Tibial nerve (tissue), 4 donors: ENCODE results near the gene MCF2L2. TPM values are rescaled to one million over a fixed set of nuclear protein-coding genes. Genes with fewer than 3 reads are reported as not detected.

ENCODE experiments used
- DNase-seq, 2 donors: peaks; one replicate each; pipeline ENCODE4 v3.0.0-alpha.2; 2019; ENCODE audit warnings: low spot score in 2 of 2
- H3K27ac ChIP-seq, 4 donors: fragments of 200-600 bp; sonication (generic) in 3 of 4; one replicate each; pipeline ENCODE4 v1.5.1; 2017 to 2019; ENCODE audit warnings: mild to moderate bottlenecking in 1 of 4
- H3K27me3 ChIP-seq, 2 donors: fragments of 200-600 bp; sonication (generic) in 1 of 2; one replicate each; pipeline versions ENCODE4 v1.5.1 to v1.6.0; 2017 to 2019
- H3K36me3 ChIP-seq, 3 donors: fragments of 200-600 bp; sonication (generic); one replicate each; pipeline ENCODE4 v1.5.1; 2018 to 2019
- H3K4me1 ChIP-seq, 4 donors: fragments of 200-600 bp; sonication (generic) in 3 of 4; one replicate each; pipeline ENCODE4 v1.5.1; 2017 to 2019
- H3K4me3 ChIP-seq, 4 donors: fragments of 200-600 bp; sonication (generic) in 3 of 4; one replicate each; pipeline ENCODE4 v1.5.1; 2017 to 2019; ENCODE audit warnings: mild to moderate bottlenecking in 1 of 4, moderate library complexity in 1 of 4
- H3K9me3 ChIP-seq, 4 donors: fragments of 200-600 bp; sonication (generic) in 3 of 4; one replicate each; pipeline ENCODE4 v1.5.1; 2017 to 2019
- EP300 ChIP-seq, 2 donors: sonication (generic); formaldehyde crosslinking; IDR thresholded peaks; one replicate each; pipeline ENCODE4 v1.6.1; 2017; ENCODE audit warnings: antibody characterized with exemption in 2 of 2, mild to moderate bottlenecking in 1 of 2
- POLR2A ChIP-seq, 2 donors: fragments of 450-650 bp; IDR thresholded peaks; one replicate each; pipeline ENCODE4 v1.6.1; 2017; ENCODE audit warnings: antibody characterized with exemption in 2 of 2, mild to moderate bottlenecking in 2 of 2, moderate library complexity in 2 of 2
- WGBS, 2 donors: methylation state at CpG; one replicate each; pipeline ENCODE4 v1.1.5; 2018; 5-methylcytosine and 5-hydroxymethylcytosine counted together
- total RNA-seq, 4 donors: library from RNA; depleted of rRNA; stranded (reverse); fragments of >200 nt; gene quantifications; one replicate each; pipeline ENCODE4 v1.1.0, GENCODE V29; 2016
- TF ChIP-seq, protein P1 (sequence below), 5 experiments: fragments of 200-600 bp in 3 of 5; fragments of 450-650 bp in 2 of 5; sonication (generic) in 3 of 5; IDR thresholded peaks; one replicate each; pipeline ENCODE4 v1.5.1; 2016 to 2019; ENCODE audit warnings: antibody characterized with exemption in 5 of 5, mild to moderate bottlenecking in 3 of 5, moderate library complexity in 2 of 5

MCF2L2 gene
- total RNA-seq, 4 donors from 2014 or later, result 0.90 to 24.9 (median 1.8) TPM

DNA sequence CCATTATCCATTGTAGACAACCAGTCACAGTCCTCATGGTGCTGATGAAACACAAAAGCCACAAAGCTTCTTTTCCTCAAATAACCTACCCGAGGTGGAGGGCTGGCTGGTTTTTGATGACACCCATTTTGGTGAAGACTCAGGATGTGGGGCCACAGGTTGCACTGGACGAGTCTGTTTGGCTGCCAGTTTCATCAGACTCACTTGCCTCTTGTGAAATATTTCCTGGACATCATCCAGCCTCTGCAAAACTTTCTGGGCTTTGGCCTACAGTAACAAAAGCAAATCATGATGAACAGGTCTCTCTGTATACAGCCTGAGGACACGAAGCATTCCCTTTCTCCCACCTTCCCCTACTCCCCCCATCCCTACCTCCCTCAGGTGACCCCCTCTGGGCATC is 133.2 kb downstream of the MCF2L2 start:
- TF ChIP-seq, protein P1, sequence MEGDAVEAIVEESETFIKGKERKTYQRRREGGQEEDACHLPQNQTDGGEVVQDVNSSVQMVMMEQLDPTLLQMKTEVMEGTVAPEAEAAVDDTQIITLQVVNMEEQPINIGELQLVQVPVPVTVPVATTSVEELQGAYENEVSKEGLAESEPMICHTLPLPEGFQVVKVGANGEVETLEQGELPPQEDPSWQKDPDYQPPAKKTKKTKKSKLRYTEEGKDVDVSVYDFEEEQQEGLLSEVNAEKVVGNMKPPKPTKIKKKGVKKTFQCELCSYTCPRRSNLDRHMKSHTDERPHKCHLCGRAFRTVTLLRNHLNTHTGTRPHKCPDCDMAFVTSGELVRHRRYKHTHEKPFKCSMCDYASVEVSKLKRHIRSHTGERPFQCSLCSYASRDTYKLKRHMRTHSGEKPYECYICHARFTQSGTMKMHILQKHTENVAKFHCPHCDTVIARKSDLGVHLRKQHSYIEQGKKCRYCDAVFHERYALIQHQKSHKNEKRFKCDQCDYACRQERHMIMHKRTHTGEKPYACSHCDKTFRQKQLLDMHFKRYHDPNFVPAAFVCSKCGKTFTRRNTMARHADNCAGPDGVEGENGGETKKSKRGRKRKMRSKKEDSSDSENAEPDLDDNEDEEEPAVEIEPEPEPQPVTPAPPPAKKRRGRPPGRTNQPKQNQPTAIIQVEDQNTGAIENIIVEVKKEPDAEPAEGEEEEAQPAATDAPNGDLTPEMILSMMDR (IDR thresholded peaks at IDR 0.05), result no peak
- no peak for TF ChIP-seq EP300 (IDR thresholded peaks at IDR 0.05)
- TF ChIP-seq POLR2A (IDR thresholded peaks at IDR 0.05), result no peak
- no peak overlapping the region for H3K4me3 ChIP-seq
- 39 to 52% methylated on average over 3 of the region's 3 CpGs for WGBS, 2 donors

GRCh38 chr3:183293966-183294365 is 134.5 kb downstream of the MCF2L2 start:
- no peak for TF ChIP-seq EP300 (IDR thresholded peaks at IDR 0.05)
- TF ChIP-seq, protein P1 (IDR thresholded peaks at IDR 0.05), result no peak
- Histone ChIP-seq H3K27me3 (no peaks in the 10 kb centered on the region), H3K36me3 (no peaks in the 10 kb centered on the region), H3K9me3 (no peaks in the 10 kb centered on the region), H3K4me3 (no peak overlapping the region), H3K27ac (no peak overlapping the region), H3K4me1 (peaks cover 0 to 3% (median 1%) of the 10 kb centered on the region in 4 donors)
- WGBS, 2 donors, result 87 to 95% methylated on average over 2 of the region's 2 CpGs
- no peak for DNase-seq

More for the DNA sequence above, 133.2 kb downstream of the MCF2L2 start:
- H3K36me3 ChIP-seq, result no peaks in the 10 kb centered on the region
- no peaks in the 10 kb centered on the region for H3K9me3 ChIP-seq
- H3K4me1 ChIP-seq, result peaks cover 0 to 4% (median 2%) of the 10 kb centered on the region in 4 donors
- DNase-seq, result peak in 1 of 2 donors; percentile 63
- H3K27me3 ChIP-seq, result no peaks in the 10 kb centered on the region
- H3K27ac ChIP-seq, result no peak overlapping the region

DNA sequence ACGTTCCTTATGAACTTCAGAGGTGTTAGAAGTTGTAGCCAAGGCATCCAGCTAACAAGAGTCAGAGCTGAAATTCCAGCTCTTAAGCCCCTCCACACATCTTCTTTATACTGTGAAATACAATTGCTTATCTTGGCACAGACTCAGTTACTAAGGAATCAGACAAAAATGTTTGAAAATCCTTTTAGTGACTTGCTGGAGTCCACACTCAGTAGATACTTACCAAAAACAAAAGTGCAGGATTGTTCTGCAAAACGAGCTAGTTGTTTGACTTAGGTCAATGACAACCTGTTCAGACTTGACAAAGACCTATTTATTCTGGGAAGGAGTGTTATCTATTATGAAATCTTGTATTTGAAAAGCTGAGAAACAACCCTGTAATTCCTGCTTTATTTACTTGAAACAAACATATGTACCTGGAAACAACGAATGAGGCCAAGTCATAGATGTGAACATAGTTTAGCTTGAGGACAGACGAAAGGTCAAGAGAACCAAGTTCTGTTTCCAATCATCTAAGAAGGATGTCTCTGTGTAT is 136.9 kb downstream of the MCF2L2 start:
- TF ChIP-seq POLR2A (IDR thresholded peaks at IDR 0.05), result no peak
- TF ChIP-seq, protein P1 (IDR thresholded peaks at IDR 0.05), result no peak
- TF ChIP-seq EP300 (IDR thresholded peaks at IDR 0.05), result no peak
- Histone ChIP-seq H3K36me3 (no peaks in the 10 kb centered on the region), H3K9me3 (no peaks in the 10 kb centered on the region), H3K4me3 (no peak overlapping the region), H3K4me1 (no peaks in the 10 kb centered on the region), H3K27ac (no peak overlapping the region), H3K27me3 (no peaks in the 10 kb centered on the region)
- DNase-seq, result no peak
- 44 to 53% methylated on average over 4 of the region's 4 CpGs for WGBS, 2 donors

GRCh38 chr3:183290216-183290615 is 138.2 kb downstream of the MCF2L2 start:
- no peaks in the 10 kb centered on the region for H3K27me3 ChIP-seq
- DNase-seq, result no peak
- 77 to 96% methylated on average over 2 of the region's 2 CpGs for WGBS, 2 donors
- H3K4me1 ChIP-seq, result peaks cover 0 to 12% (median 10%) of the 10 kb centered on the region in 4 donors
- no peaks in the 10 kb centered on the region for H3K9me3 ChIP-seq
- TF ChIP-seq, protein P1 (IDR thresholded peaks at IDR 0.05), result no peak
- TF ChIP-seq EP300 (IDR thresholded peaks at IDR 0.05) (no peak), POLR2A (IDR thresholded peaks at IDR 0.05) (no peak)
- H3K36me3 ChIP-seq, result no peaks in the 10 kb centered on the region
- H3K27ac ChIP-seq, result no peak overlapping the region
- no peak overlapping the region for H3K4me3 ChIP-seq

DNA sequence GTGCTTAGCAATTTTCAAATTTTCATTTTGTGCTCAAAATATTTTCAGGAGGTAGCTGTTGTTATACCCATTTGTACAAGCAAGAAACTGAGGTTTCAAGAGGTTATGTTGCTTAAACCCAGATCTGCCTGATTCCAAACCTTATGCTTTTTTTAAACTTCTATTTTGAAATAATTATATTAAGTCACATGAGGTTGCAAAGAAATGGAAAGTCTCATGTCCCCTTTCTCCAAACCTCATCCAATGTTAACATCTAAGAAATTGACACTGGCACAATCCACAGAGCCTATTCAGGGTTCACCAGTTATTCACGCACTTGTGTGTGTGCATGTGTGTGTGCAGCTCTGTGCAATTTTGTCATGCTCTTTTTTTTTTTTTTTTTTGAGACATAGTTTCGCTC is 140.3 kb downstream of the MCF2L2 start:
- Histone ChIP-seq H3K4me1 (peaks cover 0 to 20% (median 15%) of the 10 kb centered on the region in 4 donors), H3K27me3 (no peaks in the 10 kb centered on the region), H3K36me3 (no peaks in the 10 kb centered on the region), H3K9me3 (no peaks in the 10 kb centered on the region), H3K4me3 (no peak overlapping the region), H3K27ac (no peak overlapping the region)
- TF ChIP-seq EP300 (IDR thresholded peaks at IDR 0.05) (no peak), POLR2A (IDR thresholded peaks at IDR 0.05) (no peak)
- TF ChIP-seq, protein P1 (IDR thresholded peaks at IDR 0.05), result no peak
- DNase-seq, result no peak
- 93 to 99% methylated on average over 2 of the region's 2 CpGs for WGBS, 2 donors
